DMS114 treated with DMSO at 0.1 percent for 48 hours (cell line): ENCODE results near the gene AXL.
"Not testable (repeated sequence)": the region's sequence is repeated elsewhere in the genome, so short reads cannot be mapped to it uniquely, and the experiment has no call there.

Experiments used
- DNase-seq: peaks from one replicate; lab custom pipeline; 2025; ENCODE audit not compliant: unreplicated experiment; lab: John Stamatoyannopoulos, UW

AXL gene

DNA sequence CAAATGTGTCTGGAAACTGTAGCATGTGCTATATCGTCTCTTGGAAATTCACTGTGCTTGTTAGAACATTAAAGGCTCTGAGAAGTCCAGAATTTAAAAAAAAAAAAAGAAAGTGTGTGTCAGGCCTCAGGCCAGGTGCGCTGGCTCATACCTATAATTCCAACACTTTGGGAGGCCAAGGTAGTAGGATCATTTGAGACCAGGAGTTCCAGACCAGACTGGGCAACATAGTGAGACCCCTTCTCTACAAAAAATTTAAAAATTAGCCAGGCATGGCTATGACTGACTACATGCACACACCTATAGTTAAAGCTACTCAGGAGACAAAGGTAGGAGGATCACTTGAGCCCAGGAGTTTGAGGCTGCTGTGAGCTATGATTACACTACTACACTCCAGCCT lies 50.0 kb downstream of the AXL start:
- DNase-seq, result no peak

GRCh38 chr19:41269571-41269970 lies 50.5 kb downstream of the AXL start:
- no peak for DNase-seq

DNA sequence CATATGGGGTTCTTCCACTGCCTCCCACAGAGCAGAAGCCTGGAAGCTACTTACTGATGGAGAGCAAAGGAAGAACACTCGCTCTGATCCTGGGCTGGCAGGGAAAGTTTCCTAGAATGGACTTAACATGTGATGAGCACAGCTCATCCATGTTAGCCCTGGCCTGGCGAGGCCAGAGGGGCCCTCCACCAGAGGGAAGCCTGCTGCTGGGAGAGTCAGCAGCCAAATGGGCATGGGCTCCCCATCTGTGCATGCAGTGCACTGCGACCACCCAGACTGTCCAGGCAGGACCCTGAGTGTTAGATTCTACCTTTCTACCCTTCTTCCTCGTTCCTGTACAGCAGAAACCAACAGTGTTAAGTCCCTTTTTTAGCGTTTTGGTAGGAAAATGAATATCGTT lies 54.1 kb downstream of the AXL start:
- no peak for DNase-seq

DNA sequence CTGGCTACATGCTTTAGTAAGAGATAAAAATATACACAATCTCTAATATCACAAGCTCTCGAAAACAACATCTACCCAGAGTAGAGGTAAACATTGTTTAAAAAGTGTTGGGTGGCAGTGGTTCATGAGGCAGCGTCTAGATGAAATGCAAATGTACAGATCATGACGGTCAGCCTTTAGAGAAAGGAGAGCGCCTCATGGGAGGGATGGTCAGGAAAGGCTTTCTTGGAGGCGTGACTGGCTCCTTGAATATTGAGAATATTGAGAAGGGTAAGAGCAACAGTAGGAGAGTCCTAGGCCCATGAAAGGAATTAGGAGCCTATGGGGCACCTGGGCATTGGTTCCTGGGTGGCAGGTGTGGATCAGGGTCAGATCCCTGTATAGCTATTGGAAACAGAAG lies 55.8 kb downstream of the AXL start:
- no peak for DNase-seq

- no peak for DNase-seq
Measured at GRCh38 chr19:41276231-41276630, 57.2 kb downstream of the AXL start.

DNA sequence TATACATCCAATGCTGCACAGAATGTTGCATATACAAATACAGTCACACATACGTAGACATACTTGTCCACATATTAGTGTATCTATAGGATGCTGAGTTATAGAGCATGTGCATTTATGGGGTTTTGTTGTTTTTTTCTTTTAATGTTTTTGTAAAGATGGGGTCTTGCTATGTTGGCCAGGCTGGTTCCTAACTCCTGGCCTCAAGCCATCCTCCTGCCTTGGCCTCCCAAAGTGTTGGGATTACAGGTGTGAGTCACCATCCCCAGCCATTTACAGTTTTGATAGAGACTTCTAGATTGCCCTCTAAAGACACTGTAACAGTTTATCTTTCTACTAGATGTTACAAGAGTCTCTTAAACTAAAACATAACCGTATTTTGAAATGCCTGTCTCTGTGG lies 59.5 kb downstream of the AXL start:
- DNase-seq, result no peak

GRCh38 chr19:41288673-41289530 lies 69.9 kb downstream of the AXL start:
- no peak for DNase-seq

- not testable (repeated sequence) for DNase-seq
Measured at GRCh38 chr19:41289814-41290213, 70.8 kb downstream of the AXL start.

GRCh38 chr19:41294393-41294792 lies 75.4 kb downstream of the AXL start:
- no peak for DNase-seq

DNA sequence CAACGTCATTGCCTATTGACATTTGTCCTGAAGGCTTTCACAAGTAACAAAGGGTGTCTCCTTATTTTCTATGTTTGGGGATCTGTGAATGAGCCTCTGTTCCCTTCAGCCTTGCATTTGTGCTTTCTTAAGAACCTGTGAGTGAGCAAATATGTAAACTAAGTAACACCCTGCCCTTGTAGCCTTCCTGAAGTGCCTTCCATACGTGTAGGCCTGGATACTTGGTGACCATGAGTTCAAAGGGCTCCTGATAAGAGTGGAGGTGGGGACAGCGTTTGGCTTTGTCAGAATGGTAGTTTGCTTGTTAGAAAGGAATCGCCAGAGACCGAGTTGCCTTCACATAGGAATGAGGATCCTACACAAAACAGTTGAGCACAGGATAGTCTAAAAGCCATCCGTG lies 76.5 kb downstream of the AXL start:
- DNase-seq, result no peak

DNA sequence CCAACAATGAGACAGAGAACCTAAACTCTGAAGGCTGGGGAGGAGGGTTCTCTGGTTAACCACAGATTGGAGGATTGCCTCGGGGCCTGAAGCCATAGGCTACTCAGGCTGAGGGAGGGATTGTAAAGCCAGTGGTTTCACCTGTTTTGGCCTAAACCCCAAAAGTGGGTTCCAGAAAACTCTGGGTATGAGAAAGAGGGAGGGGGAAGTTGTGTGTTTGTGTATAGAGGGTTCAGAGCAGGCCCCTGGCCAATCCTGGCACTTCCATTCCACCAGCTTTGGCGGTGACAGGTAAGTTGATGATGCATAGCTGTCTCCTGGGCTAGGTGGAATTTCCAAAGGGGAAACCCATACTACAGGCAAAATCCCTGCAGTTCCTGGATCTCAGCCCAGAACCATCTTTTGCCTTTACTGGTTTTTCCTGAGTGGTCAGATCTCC lies 77.4 kb downstream of the AXL start:
- no peak for DNase-seq

DNA sequence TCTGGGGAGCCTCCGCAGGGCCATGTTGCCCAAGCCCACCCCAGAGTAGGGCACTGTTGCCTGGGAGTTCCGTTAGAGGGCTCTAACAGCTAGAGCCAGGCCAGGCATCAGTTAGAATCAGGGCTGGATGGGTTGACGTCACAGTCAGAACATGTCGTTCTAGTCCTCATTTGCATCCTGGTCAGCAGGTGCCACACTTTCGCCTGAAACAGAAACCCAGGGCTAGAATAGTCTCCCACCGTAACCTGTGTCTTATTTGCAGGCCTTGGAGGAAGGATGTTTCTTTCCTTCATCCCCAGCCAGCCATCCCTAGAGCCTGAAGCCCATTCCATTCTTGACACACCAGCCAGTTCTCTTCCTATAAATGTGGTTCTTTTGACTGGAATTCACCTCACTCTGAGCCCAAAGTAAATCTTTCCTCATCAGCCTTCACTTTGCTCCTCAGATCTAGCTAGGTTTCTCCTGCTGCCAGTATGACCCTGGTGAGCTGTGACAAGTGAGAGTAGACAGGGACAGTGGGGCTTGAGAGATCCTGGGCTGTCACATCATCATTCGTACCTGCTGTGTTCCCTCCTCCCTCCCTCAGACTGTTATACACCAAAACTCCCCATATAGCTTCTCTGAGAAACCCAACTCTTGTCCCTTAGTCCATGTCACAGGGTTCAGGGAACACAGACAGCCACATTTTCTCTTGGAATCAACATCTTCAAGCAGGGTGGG lies 78.8 kb downstream of the AXL start:
- no peak for DNase-seq

DNA sequence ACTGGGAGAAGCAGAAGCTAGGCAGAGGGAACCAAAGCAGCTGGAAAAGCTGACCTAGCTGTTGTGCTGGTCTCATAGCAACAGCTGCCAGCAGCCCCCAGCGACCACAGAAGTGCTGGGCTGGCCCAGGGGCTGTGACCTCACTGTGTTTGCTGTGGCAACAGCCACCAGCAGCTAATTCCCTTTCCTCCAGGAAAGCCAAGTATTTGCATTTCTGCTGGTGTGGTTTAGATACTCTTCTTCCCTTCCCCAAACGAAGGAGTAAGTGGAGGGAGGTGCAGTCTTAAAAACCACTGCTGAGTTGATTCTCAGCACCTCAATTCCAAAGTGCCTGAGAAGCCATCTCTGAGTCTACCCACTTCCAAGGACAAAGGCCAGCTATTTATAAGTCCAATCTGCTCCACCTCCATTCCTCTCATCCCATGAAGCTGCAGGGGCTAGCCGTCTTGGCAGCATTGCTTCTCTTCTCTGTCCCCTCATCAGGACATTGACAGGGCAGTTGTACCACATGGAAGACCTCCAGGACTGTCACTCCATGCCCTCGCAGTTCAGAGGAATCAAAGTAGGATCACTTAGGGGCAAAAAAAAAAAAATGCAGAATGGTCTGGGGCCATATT lies 79.4 kb downstream of the AXL start:
- DNase-seq, result no peak

DNA sequence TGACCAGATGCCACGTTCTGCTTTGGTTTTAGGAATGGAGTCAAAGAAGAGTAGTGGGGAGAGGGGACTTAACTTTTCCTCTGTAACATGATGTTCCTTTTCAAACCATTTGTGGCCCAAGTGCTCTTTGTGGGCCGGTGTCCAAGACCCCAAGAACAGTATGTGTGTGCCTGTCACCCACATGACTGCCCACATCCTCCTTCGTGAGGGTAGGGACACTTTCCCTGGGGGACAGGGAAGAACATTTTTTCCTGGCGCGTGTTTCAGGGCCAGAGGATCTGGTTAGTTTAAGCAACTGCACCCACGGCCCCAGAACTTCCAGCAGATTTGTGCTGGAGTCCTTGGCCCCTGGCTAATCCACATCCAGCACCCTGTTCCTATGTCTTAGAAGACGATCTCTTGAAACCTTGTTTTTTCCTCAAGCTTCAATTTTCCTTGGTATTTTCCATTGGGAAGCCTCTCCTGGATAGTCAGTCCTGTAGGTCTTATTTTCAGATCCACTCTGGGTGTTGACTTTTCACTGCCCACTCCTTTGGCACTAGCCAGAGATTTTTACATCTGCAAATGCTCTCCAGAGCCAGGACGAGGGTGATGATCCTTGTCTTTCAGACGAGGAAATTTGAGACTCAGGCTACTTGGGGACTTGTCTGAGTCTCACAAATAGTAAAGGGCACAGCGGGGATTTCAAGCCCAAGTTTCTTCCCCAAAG lies 80.2 kb downstream of the AXL start:
- DNase-seq, result no peak

GRCh38 chr19:41299755-41300089 lies 80.7 kb downstream of the AXL start:
- DNase-seq, result no peak

DNA sequence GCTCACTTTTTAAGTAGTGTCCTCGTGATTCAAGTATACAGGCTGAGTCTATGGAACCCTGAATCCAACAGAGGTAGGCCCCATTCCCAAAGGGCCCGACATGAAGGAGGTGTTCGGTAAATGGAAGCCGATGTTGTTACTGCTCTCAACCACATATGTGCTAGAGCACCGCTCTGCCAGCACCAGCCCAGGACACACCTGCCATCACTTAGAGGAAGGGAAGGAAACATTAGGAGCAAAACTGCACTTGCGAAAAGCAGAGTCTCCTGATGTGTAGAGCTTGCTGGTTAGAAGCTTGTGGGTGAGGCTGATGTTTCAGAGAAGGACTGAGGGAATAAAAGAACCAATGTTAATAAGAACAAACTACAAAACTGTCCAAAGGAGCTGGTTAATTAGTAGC lies 81.5 kb downstream of the AXL start:
- DNase-seq, result no peak

GRCh38 chr19:41302624-41303351 lies 83.8 kb downstream of the AXL start:
- DNase-seq, result no peak

- DNase-seq, result no peak
Measured at GRCh38 chr19:41303954-41304353, 84.9 kb downstream of the AXL start.

DNA sequence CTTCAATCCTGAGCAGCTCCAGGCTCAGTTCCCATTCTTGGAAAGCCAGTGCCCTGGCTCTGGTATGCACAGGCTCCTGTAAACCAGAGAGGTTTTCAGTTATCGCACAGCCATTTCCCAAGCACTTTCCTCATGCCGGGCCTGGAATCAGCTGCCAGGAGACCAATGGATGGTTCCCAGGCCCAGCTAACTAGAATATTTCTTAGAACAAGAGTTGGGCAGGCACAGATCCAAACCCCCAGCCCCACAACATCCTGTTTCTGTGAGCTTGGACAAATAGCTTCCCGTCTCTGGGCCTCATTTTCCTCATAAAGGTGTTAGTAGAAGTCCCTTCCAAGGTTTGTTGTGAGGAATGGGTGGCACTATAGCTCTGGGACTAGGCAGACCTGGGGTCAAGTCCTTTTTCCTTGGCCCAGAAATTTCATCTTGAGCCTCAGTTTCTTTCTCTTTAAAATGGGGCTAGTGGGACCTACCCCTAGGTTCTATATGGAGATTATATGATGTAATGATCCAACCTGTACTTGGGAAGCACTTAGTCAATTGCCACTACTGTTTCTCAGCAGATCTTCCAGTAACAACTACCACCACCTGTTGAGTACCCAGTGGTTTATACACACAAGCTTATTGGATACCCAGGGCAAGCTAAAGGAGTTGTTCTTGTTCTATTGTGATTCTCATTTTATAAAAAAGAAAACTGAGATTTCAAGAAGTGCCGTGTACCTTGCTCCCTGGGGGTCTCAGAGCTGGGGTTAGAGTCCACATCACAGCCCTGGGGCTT lies 85.9 kb downstream of the AXL start:
- DNase-seq, result no peak
